KMS-11 (cell line): Measurements from ENCODE around the gene CFAP107.

Source experiments
- H2AFZ ChIP-seq: fragments of 200-600 bp; sonication (generic); 2 replicates; pipeline ENCODE4 v1.6.1; 2016; ENCODE audit warnings: antibody characterized with exemption, mixed run types, low read depth
- H3K27ac ChIP-seq: fragments of 200-600 bp; sonication (generic); 2 replicates; pipeline ENCODE4 v1.6.1; 2016; ENCODE audit warnings: mild to moderate bottlenecking, mixed run types
- H3K27me3 ChIP-seq: fragments of 200-600 bp; sonication (generic); 2 replicates; pipeline ENCODE4 v1.6.1; 2017; ENCODE audit warnings: mild to moderate bottlenecking, low read depth, mixed run types, moderate library complexity; ENCODE audit not compliant: insufficient read depth
- H3K36me3 ChIP-seq: fragments of 200-600 bp; sonication (generic); 2 replicates; pipeline ENCODE4 v1.6.1; 2017; ENCODE audit warnings: mild to moderate bottlenecking, mixed run types; ENCODE audit not compliant: insufficient read depth
- H3K4me1 ChIP-seq: fragments of 200-600 bp; sonication (generic); 2 replicates; pipeline ENCODE4 v1.6.1; 2016; ENCODE audit warnings: mild to moderate bottlenecking, low read depth, mixed run types; ENCODE audit not compliant: poor library complexity, severe bottlenecking
- H3K4me2 ChIP-seq: fragments of 200-600 bp; sonication (generic); 2 replicates; pipeline ENCODE4 v1.7.0; 2016; ENCODE audit warnings: mild to moderate bottlenecking, mixed run types
- H3K4me3 ChIP-seq: fragments of 200-600 bp; sonication (generic); IDR thresholded peaks from 2 replicates; pipeline ENCODE4 v1.6.1; 2017; ENCODE audit warnings: low read depth, low read length, mixed read lengths; ENCODE audit not compliant: insufficient read depth
- H3K79me2 ChIP-seq: fragments of 200-600 bp; sonication (generic); 2 replicates; pipeline ENCODE4 v1.6.1; 2016; ENCODE audit warnings: low read depth, mixed run types; ENCODE audit not compliant: insufficient read depth
- H3K9ac ChIP-seq: fragments of 200-600 bp; sonication (generic); 2 replicates; pipeline ENCODE4 v1.6.1; 2016; ENCODE audit warnings: mild to moderate bottlenecking, mixed run types
- H4K20me1 ChIP-seq: fragments of 200-600 bp; sonication (generic); 2 replicates; pipeline ENCODE4 v1.6.1; 2016; ENCODE audit warnings: mild to moderate bottlenecking, mixed run types; ENCODE audit not compliant: insufficient read depth
- CTCF ChIP-seq: fragments of 200-600 bp; sonication (generic); conservative IDR thresholded peaks from 2 replicates; pipeline ENCODE4 v1.6.1; 2017; ENCODE audit warnings: low read depth, mild to moderate bottlenecking, antibody characterized with exemption, low read length, moderate library complexity, mixed read lengths

Gene CFAP107

GRCh38 chr1:12773438-12773837, 27.4 kb downstream of the CFAP107 start, which contains the start of gene PRAMEF12:
Gene PRAMEF12 (plus strand): TSS chr1:12773738. CDS start chr1:12774868, 1,130 bp downstream.
- H3K4me1 ChIP-seq = no peaks in the 10 kb centered on the region
- H3K4me3 ChIP-seq = no peak within 1 kb of the TSS
- TF ChIP-seq CTCF = no peak
- no peak within 1 kb of the TSS for H2AFZ ChIP-seq
- no peaks in the 10 kb centered on the region for H3K36me3 ChIP-seq
- H3K27me3 ChIP-seq = peaks cover 31% of the 10 kb centered on the region; the same call in 1 of the 2 replicates
- no peaks in the 10 kb centered on the region for H3K79me2 ChIP-seq
- no peak within 1 kb of the TSS for H3K9ac ChIP-seq
- H4K20me1 ChIP-seq = no peaks in the 10 kb centered on the region
- no peak within 1 kb of the TSS for H3K27ac ChIP-seq
- H3K4me2 ChIP-seq = no peak within 1 kb of the TSS

- H3K27me3 ChIP-seq = peaks cover 31% of the 10 kb centered on the region; the same call in 1 of the 2 replicates
- H3K36me3 ChIP-seq = no peaks in the 10 kb centered on the region
- H3K4me2 ChIP-seq = no peak overlapping the region
- H3K4me1 ChIP-seq = no peaks in the 10 kb centered on the region
- no peak overlapping the region for H3K4me3 ChIP-seq
- no peak for TF ChIP-seq CTCF
- no peak overlapping the region for H3K9ac ChIP-seq
- no peak overlapping the region for H3K27ac ChIP-seq
- H2AFZ ChIP-seq = no peak overlapping the region
- no peaks in the 10 kb centered on the region for H4K20me1 ChIP-seq
- H3K79me2 ChIP-seq = no peaks in the 10 kb centered on the region
These were observed 28.9 kb downstream of the CFAP107 start for GRCh38 chr1:12774801-12775345.

GRCh38 chr1:12775443-12775842, 29.4 kb downstream of the CFAP107 start:
- H3K79me2 ChIP-seq = no peaks in the 10 kb centered on the region
- no peak overlapping the region for H3K4me3 ChIP-seq
- H3K4me2 ChIP-seq = no peak overlapping the region
- no peaks in the 10 kb centered on the region for H3K4me1 ChIP-seq
- H4K20me1 ChIP-seq = no peaks in the 10 kb centered on the region
- H3K27ac ChIP-seq = no peak overlapping the region
- H2AFZ ChIP-seq = no peak overlapping the region
- peaks cover 31% of the 10 kb centered on the region; the same call in 1 of the 2 replicates for H3K27me3 ChIP-seq
- H3K36me3 ChIP-seq = no peaks in the 10 kb centered on the region
- no peak for TF ChIP-seq CTCF
- no peak overlapping the region for H3K9ac ChIP-seq

GRCh38 chr1:12776801-12777557, 31.0 kb downstream of the CFAP107 start:
- Histone ChIP-seq H2AFZ (no peak overlapping the region), H3K79me2 (no peaks in the 10 kb centered on the region), H3K36me3 (no peaks in the 10 kb centered on the region), H4K20me1 (no peaks in the 10 kb centered on the region), H3K9ac (no peak overlapping the region), H3K4me1 (no peaks in the 10 kb centered on the region), H3K4me2 (no peak overlapping the region), H3K4me3 (no peak overlapping the region), H3K27me3 (peaks cover 31% of the 10 kb centered on the region; the same call in 1 of the 2 replicates), H3K27ac (no peak overlapping the region)
- no peak for TF ChIP-seq CTCF
